H1 (cell line): ENCODE measurements around the gene RHEX. TPM values are rescaled to one million over a fixed set of nuclear protein-coding genes. Genes with fewer than 3 reads are reported as not detected.

Source experiments
- BCL11A ChIP-seq, 2 experiments: IDR thresholded peaks; one replicate each; pipeline ENCODE4 v1.6.1; 2011; ENCODE audit warnings: low read depth in 2 of 2, low read length in 2 of 2, mild to moderate bottlenecking in 2 of 2
- CHD2 ChIP-seq: IDR thresholded peaks from 2 replicates; pipeline ENCODE4 v1.6.1; 2012; ENCODE audit warnings: low read length, improper control_type of control experiment
- RNF2 ChIP-seq: fragments of 200-900, 300-1000 bp; sonication (generic); IDR thresholded peaks from 2 replicates; pipeline ENCODE4 v1.7.1; 2016; ENCODE audit warnings: borderline replicate concordance, low read depth, mild to moderate bottlenecking, antibody characterized with exemption, low read length; ENCODE audit not compliant: poor library complexity, severe bottlenecking; ENCODE audit errors: missing control alignments
- RXRA ChIP-seq: IDR thresholded peaks from 2 replicates; pipeline ENCODE4 v1.6.1; 2011; ENCODE audit warnings: low read depth, mild to moderate bottlenecking, low read length, moderate library complexity; ENCODE audit not compliant: insufficient read depth
- SAP30 ChIP-seq: fragments of 300-600 bp; sonication (generic); IDR thresholded peaks from 2 replicates; pipeline ENCODE4 v1.7.1; 2012; ENCODE audit warnings: low read length, moderate library complexity, mild to moderate bottlenecking, inconsistent platforms; ENCODE audit not compliant: insufficient read depth, insufficient replicate concordance
- SP4 ChIP-seq: IDR thresholded peaks from 2 replicates; pipeline ENCODE4 v1.6.1; 2012; ENCODE audit warnings: low read length, inconsistent platforms
- polyA plus RNA-seq, 7 experiments: library from polyadenylated mRNA; depleted of rRNA in 3 of 7; stranded (reverse) in 5 of 7; unstranded in 2 of 7; fragments of >200 nt in 5 of 7; fragments of 200-250 nt in 2 of 7; gene quantifications; 1 replicate in 5 of 7; 2 replicates in 1 of 7; 4 replicates in 1 of 7; pipeline versions ENCODE4 v1.2.1 to v1.2.3, GENCODE V29; 2011 to 2013; ENCODE audit warnings: missing spikeins in 2 of 7, mixed read lengths in 2 of 7
- total RNA-seq: library from RNA; stranded (reverse); fragmentation: NEBNext Ultra II Directional; extraction: Animal tissue kit (Norgen Biotek cat#: 25700); gene quantifications from 2 replicates; pipeline ENCODE4 v1.2.1, GENCODE V29; 2021
- TF ChIP-seq, protein P1 (sequence below): fragments of 300-600 bp; sonication (generic); IDR thresholded peaks from 2 replicates; pipeline ENCODE4 v1.7.1; 2012; ENCODE audit warnings: low read length, moderate library complexity, mild to moderate bottlenecking, inconsistent platforms; ENCODE audit not compliant: insufficient replicate concordance

The RHEX gene
- total and polyA plus RNA-seq, 2 of the 8 experiments (the other 6 are each of a cell fraction or from before 2014, with no cell fraction given): not detected

DNA sequence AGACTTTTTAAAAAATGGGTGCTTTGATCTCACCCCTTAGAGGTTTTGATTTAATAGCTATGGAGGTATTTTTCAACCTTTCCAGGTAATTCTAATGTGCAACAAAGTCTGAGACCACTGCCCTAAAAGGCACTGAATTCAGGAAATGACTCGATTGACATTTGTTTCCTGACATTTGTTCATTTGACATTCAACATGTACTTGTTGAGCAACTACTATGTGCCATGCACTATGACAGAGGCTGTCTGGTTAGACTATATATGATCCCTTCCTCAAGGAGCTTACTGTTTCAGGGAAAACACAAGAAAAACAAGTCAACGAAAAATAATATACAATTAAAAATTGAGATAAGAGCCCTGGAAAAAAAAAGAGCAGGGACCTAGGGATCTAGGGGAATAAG is 89.8 kb downstream of the RHEX start (continued):
- TF ChIP-seq, protein P1, sequence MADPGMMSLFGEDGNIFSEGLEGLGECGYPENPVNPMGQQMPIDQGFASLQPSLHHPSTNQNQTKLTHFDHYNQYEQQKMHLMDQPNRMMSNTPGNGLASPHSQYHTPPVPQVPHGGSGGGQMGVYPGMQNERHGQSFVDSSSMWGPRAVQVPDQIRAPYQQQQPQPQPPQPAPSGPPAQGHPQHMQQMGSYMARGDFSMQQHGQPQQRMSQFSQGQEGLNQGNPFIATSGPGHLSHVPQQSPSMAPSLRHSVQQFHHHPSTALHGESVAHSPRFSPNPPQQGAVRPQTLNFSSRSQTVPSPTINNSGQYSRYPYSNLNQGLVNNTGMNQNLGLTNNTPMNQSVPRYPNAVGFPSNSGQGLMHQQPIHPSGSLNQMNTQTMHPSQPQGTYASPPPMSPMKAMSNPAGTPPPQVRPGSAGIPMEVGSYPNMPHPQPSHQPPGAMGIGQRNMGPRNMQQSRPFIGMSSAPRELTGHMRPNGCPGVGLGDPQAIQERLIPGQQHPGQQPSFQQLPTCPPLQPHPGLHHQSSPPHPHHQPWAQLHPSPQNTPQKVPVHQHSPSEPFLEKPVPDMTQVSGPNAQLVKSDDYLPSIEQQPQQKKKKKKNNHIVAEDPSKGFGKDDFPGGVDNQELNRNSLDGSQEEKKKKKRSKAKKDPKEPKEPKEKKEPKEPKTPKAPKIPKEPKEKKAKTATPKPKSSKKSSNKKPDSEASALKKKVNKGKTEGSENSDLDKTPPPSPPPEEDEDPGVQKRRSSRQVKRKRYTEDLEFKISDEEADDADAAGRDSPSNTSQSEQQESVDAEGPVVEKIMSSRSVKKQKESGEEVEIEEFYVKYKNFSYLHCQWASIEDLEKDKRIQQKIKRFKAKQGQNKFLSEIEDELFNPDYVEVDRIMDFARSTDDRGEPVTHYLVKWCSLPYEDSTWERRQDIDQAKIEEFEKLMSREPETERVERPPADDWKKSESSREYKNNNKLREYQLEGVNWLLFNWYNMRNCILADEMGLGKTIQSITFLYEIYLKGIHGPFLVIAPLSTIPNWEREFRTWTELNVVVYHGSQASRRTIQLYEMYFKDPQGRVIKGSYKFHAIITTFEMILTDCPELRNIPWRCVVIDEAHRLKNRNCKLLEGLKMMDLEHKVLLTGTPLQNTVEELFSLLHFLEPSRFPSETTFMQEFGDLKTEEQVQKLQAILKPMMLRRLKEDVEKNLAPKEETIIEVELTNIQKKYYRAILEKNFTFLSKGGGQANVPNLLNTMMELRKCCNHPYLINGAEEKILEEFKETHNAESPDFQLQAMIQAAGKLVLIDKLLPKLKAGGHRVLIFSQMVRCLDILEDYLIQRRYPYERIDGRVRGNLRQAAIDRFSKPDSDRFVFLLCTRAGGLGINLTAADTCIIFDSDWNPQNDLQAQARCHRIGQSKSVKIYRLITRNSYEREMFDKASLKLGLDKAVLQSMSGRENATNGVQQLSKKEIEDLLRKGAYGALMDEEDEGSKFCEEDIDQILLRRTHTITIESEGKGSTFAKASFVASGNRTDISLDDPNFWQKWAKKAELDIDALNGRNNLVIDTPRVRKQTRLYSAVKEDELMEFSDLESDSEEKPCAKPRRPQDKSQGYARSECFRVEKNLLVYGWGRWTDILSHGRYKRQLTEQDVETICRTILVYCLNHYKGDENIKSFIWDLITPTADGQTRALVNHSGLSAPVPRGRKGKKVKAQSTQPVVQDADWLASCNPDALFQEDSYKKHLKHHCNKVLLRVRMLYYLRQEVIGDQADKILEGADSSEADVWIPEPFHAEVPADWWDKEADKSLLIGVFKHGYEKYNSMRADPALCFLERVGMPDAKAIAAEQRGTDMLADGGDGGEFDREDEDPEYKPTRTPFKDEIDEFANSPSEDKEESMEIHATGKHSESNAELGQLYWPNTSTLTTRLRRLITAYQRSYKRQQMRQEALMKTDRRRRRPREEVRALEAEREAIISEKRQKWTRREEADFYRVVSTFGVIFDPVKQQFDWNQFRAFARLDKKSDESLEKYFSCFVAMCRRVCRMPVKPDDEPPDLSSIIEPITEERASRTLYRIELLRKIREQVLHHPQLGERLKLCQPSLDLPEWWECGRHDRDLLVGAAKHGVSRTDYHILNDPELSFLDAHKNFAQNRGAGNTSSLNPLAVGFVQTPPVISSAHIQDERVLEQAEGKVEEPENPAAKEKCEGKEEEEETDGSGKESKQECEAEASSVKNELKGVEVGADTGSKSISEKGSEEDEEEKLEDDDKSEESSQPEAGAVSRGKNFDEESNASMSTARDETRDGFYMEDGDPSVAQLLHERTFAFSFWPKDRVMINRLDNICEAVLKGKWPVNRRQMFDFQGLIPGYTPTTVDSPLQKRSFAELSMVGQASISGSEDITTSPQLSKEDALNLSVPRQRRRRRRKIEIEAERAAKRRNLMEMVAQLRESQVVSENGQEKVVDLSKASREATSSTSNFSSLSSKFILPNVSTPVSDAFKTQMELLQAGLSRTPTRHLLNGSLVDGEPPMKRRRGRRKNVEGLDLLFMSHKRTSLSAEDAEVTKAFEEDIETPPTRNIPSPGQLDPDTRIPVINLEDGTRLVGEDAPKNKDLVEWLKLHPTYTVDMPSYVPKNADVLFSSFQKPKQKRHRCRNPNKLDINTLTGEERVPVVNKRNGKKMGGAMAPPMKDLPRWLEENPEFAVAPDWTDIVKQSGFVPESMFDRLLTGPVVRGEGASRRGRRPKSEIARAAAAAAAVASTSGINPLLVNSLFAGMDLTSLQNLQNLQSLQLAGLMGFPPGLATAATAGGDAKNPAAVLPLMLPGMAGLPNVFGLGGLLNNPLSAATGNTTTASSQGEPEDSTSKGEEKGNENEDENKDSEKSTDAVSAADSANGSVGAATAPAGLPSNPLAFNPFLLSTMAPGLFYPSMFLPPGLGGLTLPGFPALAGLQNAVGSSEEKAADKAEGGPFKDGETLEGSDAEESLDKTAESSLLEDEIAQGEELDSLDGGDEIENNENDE: no peak
- TF ChIP-seq RXRA (no peak), SP4 (no peak), RNF2 (no peak), BCL11A (IDR thresholded peaks at IDR 0.05; ENCODE audit: low read depth in 2 of 2, low read length in 2 of 2) (no peak), CHD2 (no peak), SAP30 (no peak)
